K562 (cell line): ENCODE results near the gene SLC26A1. TPM values are rescaled to one million over a fixed set of nuclear protein-coding genes. Genes with fewer than 3 reads are reported as not detected.
A peak's percentile ranks its signal among the peaks of the same experiment; 100 is the strongest.

Experiments used
- ATAC-seq: fragments of 200-7000 bp; cut with Tn5 transposase; 3 replicates; pipeline ENCODE4 v1.9.1; 2020; ENCODE audit warnings: moderate library complexity
- BruUV-seq: library from RNA; stranded (reverse); fragments of 400-500 nt; replicated peaks from 2 replicates; lab custom pipeline; 2021; lab: Mats Ljungman, UMichigan
- CTCF ChIA-PET: fragments of 300-600 bp; formaldehyde crosslinking; extraction: SDS; loops from one replicate; lab custom pipeline; 2021; ENCODE audit warnings: low intra/inter-chr PET ratio; lab: Yijun Ruan, JAX
- POLR2A ChIA-PET: fragments of 300-600, 350-650 bp; sonication (Branson Sonifier 250); formaldehyde crosslinking; extraction: SDS; loops from one replicate; lab custom pipeline; 2021; ENCODE audit warnings: antibody characterized with exemption, inconsistent platforms; lab: Yijun Ruan, JAX
- DNase-seq, 4 experiments: peaks; one replicate each; pipeline versions ENCODE4 v3.0.0 to v3.0.0-alpha.2; 2011 to 2018; ENCODE audit warnings: low spot score in 3 of 4, mixed read lengths in 3 of 4; ENCODE audit errors: extremely low read depth in 1 of 4
- FAIRE-seq: peaks from 2 replicates; lab custom pipeline; 2011; peaks lifted over from hg19 to GRCh38; lab: Jason Lieb, UNC
- H2AFZ ChIP-seq: 2 replicates; pipeline ENCODE4 v1.6.0; 2011; ENCODE audit warnings: low read depth, low read length, control low read depth, inconsistent platforms
- H3K27ac ChIP-seq: fragments of 200-600 bp; 3 replicates; pipeline ENCODE4 v1.8.0; 2011; ENCODE audit warnings: low read depth, mild to moderate bottlenecking, control low read depth, inconsistent platforms, low read length, moderate library complexity, mixed read lengths; ENCODE audit errors: extremely low read depth
- H3K27me3 ChIP-seq, 2 experiments: fragments of 300-600 bp in 1 of 2; 2 replicates in 1 of 2; 3 replicates in 1 of 2; pipeline versions ENCODE4 v1.6.0 to v1.8.0; 2011; ENCODE audit warnings: inconsistent platforms in 2 of 2, low read length in 2 of 2, mild to moderate bottlenecking in 1 of 2, mixed read lengths in 1 of 2, moderate library complexity in 1 of 2; ENCODE audit not compliant: control insufficient read depth in 2 of 2, insufficient read depth in 2 of 2
- H3K36me3 ChIP-seq: fragments of 300-600 bp; 3 replicates; pipeline ENCODE4 v1.8.0; 2011; ENCODE audit warnings: mild to moderate bottlenecking, low read length, inconsistent platforms; ENCODE audit not compliant: control insufficient read depth, insufficient read depth
- H3K4me1 ChIP-seq, 2 experiments: fragments of 200-600 bp in 1 of 2; replicated peaks in 1 of 2; 2 replicates in 1 of 2; 3 replicates in 1 of 2; pipeline versions ENCODE4 v1.5.1 to v1.8.0; 2011; ENCODE audit warnings: inconsistent platforms in 2 of 2, low read length in 2 of 2, mild to moderate bottlenecking in 1 of 2, mixed read lengths in 1 of 2, moderate library complexity in 1 of 2; ENCODE audit not compliant: control insufficient read depth in 2 of 2, insufficient read depth in 2 of 2
- H3K4me2 ChIP-seq: 2 replicates; pipeline ENCODE4 v1.6.1; 2011; ENCODE audit warnings: low read length, control low read depth, inconsistent platforms, mixed read lengths; ENCODE audit not compliant: insufficient read depth
- H3K4me3 ChIP-seq: fragments of 200-600 bp; sonication (generic), shearing (Covaris generic); 2 replicates; pipeline ENCODE4 v1.5.1; 2016; ENCODE audit warnings: control low read depth, inconsistent platforms
- H3K79me2 ChIP-seq: fragments of 200-600 bp; 3 replicates; pipeline ENCODE4 v1.8.0; 2011; ENCODE audit warnings: low read length, inconsistent platforms; ENCODE audit not compliant: control insufficient read depth, insufficient read depth
- H3K9ac ChIP-seq, 2 experiments: 2 replicates each; pipeline versions ENCODE4 v1.6.0 to v1.6.1; 2011; ENCODE audit warnings: low read depth in 2 of 2, low read length in 2 of 2, control low read depth in 1 of 2, inconsistent platforms in 1 of 2, mild to moderate bottlenecking in 1 of 2, mixed read lengths in 1 of 2; ENCODE audit not compliant: insufficient read depth in 1 of 2
- H3K9me1 ChIP-seq: one replicate; pipeline ENCODE4 v1.6.0; 2011; ENCODE audit warnings: inconsistent platforms, mild to moderate bottlenecking, low read length, moderate library complexity; ENCODE audit not compliant: control insufficient read depth, insufficient read depth
- H3K9me3 ChIP-seq: replicated peaks from 2 replicates; pipeline ENCODE4 v1.5.1; 2011; ENCODE audit warnings: low read depth, low read length, inconsistent platforms; ENCODE audit not compliant: control insufficient read depth, insufficient read depth
- H4K20me1 ChIP-seq: replicated peaks from 2 replicates; pipeline ENCODE4 v1.6.1; 2011; ENCODE audit warnings: low read length, inconsistent platforms, mixed read lengths; ENCODE audit not compliant: control insufficient read depth, insufficient read depth
- BACH1 ChIP-seq: fragments of 200-800 bp; sonication (Bioruptor generic); IDR thresholded peaks from 2 replicates; pipeline ENCODE4 v1.6.1; 2016; ENCODE audit warnings: missing genetic modification characterization, missing compliant biosample characterization
- BMI1 ChIP-seq: fragments of 150-350 bp; IDR thresholded peaks from 2 replicates; pipeline ENCODE4 v1.6.1; 2014; ENCODE audit warnings: low read length
- BRD4 ChIP-seq: fragments of 200-600 bp; sonication (generic); IDR thresholded peaks from 2 replicates; pipeline ENCODE4 v1.6.1; 2017; ENCODE audit warnings: inconsistent platforms
- HDAC1 ChIP-seq, 2 experiments: fragments of 450-650 bp; IDR thresholded peaks; 2 replicates each; pipeline ENCODE4 v1.6.1; 2016 to 2017; ENCODE audit warnings: inconsistent platforms in 1 of 2, mild to moderate bottlenecking in 1 of 2, moderate library complexity in 1 of 2
- L3MBTL2 ChIP-seq: fragments of 450-650 bp; IDR thresholded peaks from 2 replicates; pipeline ENCODE4 v1.6.1; 2016; ENCODE audit warnings: mild to moderate bottlenecking, moderate library complexity
- PCBP2 ChIP-seq: fragments of 200-400 bp; formaldehyde crosslinking; IDR thresholded peaks from 2 replicates; pipeline ENCODE4 v1.6.1; 2018; ENCODE audit warnings: low read length, low read depth, mild to moderate bottlenecking, moderate library complexity; ENCODE audit not compliant: poor library complexity, severe bottlenecking
- RBM15 ChIP-seq: fragments of 200-400 bp; formaldehyde crosslinking; IDR thresholded peaks from 2 replicates; pipeline ENCODE4 v1.6.1; 2018; ENCODE audit warnings: mild to moderate bottlenecking, low read length, moderate library complexity; ENCODE audit not compliant: insufficient read depth
- RBM39 ChIP-seq: fragments of 200-400 bp; formaldehyde crosslinking; optimal IDR thresholded peaks from 2 replicates; pipeline ENCODE3; 2018; ENCODE audit warnings: low read depth, low read length
- SNIP1 ChIP-seq: fragments of 450-650 bp; IDR thresholded peaks from 2 replicates; pipeline ENCODE4 v1.7.1; 2017; ENCODE audit warnings: low read depth, mild to moderate bottlenecking
- ZFX ChIP-seq: sonication (generic); formaldehyde crosslinking; IDR thresholded peaks from 2 replicates; pipeline ENCODE4 v1.8.0; 2022; ENCODE audit warnings: mild to moderate bottlenecking, missing genetic modification reagents, moderate library complexity
- ZNF668 ChIP-seq: fragments of 250-450 bp; sonication (Bioruptor Pico); IDR thresholded peaks from 2 replicates; pipeline ENCODE4 v1.8.0; 2022; ENCODE audit warnings: mild to moderate bottlenecking, inconsistent platforms
- WGBS: fragments of 100-300 bp; shearing (Covaris generic); methylation state at CpG from one replicate; pipeline ENCODE4 v1.1.6; 2016; ENCODE audit warnings: low coverage, mixed read lengths; ENCODE audit not compliant: insufficient coverage; ENCODE audit errors: missing lambda C conversion rate; 5-methylcytosine and 5-hydroxymethylcytosine counted together
- in situ Hi-C: fragments of 300-500 bp; cut with MboI; formaldehyde crosslinking; loops from 4 replicates; pipeline ENCODE4 v1.15.0; 2018; ENCODE audit warnings: inconsistent platforms, mixed read lengths
- intact Hi-C: fragments of 100-400 bp; cut with micrococcal nuclease; formaldehyde crosslinking; loops from 2 replicates; pipeline ENCODE4 v1.14.2; 2022
- polyA plus RNA-seq, 8 experiments: library from polyadenylated mRNA; depleted of rRNA in 4 of 8; stranded (reverse) in 5 of 8; unstranded in 3 of 8; fragments of >200 nt; fragmentation: Nextera tagmentation in 2 of 8; fragmentation: Illumina TruSeq in 1 of 8; extraction: Ambion mirVana in 2 of 8; extraction: Trizol in 1 of 8; gene quantifications; 2 replicates each; pipeline versions ENCODE4 v1.2.1 to v1.2.3, GENCODE V29; 2011 to 2014; ENCODE audit warnings: inconsistent platforms in 1 of 8, missing spikeins in 1 of 8
- total RNA-seq, 7 experiments: library from RNA; depleted of rRNA in 6 of 7; stranded (reverse); fragments of >200 nt in 6 of 7; fragmentation: Illumina TruSeq in 2 of 7; extraction: Trizol in 2 of 7; gene quantifications; 2 replicates each; pipeline versions ENCODE4 v1.2.1 to v1.2.3, GENCODE V29; 2011 to 2021; ENCODE audit warnings: low replicate concordance in 1 of 7
- TF ChIP-seq, protein P1 (sequence below): fragments of 250-450 bp; sonication (Bioruptor Pico); IDR thresholded peaks from 2 replicates; pipeline ENCODE4 v1.9.0; 2021; ENCODE audit warnings: mild to moderate bottlenecking
- TF ChIP-seq, protein P2 (sequence below): IDR thresholded peaks from 2 replicates; pipeline ENCODE4 v1.6.1; 2011; ENCODE audit not compliant: insufficient read length; ENCODE audit errors: extremely low read depth
- TF ChIP-seq, protein P3 (sequence below): fragments of 450-650 bp; IDR thresholded peaks from 2 replicates; pipeline ENCODE4 v1.6.1; 2016
- TF ChIP-seq, protein P4 (sequence below), 2 experiments: IDR thresholded peaks; 2 replicates each; pipeline ENCODE4 v1.6.1; 2011; ENCODE audit warnings: borderline replicate concordance in 1 of 2, control low read depth in 1 of 2, low read depth in 1 of 2, low read length in 1 of 2, mild to moderate bottlenecking in 1 of 2, mixed read lengths in 1 of 2, moderate library complexity in 1 of 2; ENCODE audit not compliant: insufficient read depth in 1 of 2, insufficient read length in 1 of 2, poor library complexity in 1 of 2, severe bottlenecking in 1 of 2; ENCODE audit errors: extremely low read depth in 1 of 2
- TF ChIP-seq, protein P5 (sequence below): fragments of 250-450 bp; sonication (Bioruptor Pico); IDR thresholded peaks from 2 replicates; pipeline ENCODE4 v1.5.0; 2021

Gene SLC26A1
- total and polyA plus RNA-seq, 9 of the 15 experiments (the other 6 are each of a cell fraction or from before 2014, with no cell fraction given), result 0.11 to 4.2 (median 0.95) TPM

DNA sequence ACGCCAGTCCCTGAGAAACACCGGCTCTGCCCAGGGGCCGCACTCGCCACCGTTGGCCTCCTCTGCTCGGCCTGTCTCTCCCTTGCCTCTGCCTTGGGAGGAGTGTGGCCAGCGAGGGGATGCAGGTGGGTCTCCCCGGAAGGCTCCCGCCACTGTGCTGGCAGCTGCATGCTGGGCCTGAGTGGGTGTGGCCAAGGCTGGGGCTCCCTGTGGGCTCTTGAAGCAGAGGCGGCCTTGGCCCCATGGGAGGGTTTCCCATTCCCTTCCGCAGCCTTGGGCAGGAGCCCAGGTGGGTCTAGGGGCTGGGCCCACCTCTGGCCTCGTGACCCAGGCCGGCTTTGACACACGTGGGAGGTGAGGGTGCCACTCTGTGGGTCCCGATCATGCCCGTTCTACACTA is 37.4 kb upstream of the SLC26A1 start:
- Histone ChIP-seq H3K4me3 (no peak overlapping the region), H3K27me3 (0 out of 5 replicates have a peak, but pooled peaks cover 0 to 6% of the 10 kb centered on the region in 2 experiments), H3K9me1 (no peaks in the 10 kb centered on the region), H3K9ac (peak overlapping the region in 1 of 2 experiments; percentile 89; a peak in 2 of 4 replicates), H3K9me3 (no peaks in the 10 kb centered on the region; the same call in 1 of the 2 replicates), H3K4me2 (peak overlapping the region; percentile 48), H3K36me3 (peaks cover 6% of the 10 kb centered on the region; the same call in 2 of the 3 replicates), H3K27ac (no peak overlapping the region), H3K4me1 (peaks cover 3 to 90% of the 10 kb centered on the region in 2 experiments; a peak in 4 of 5 replicates), H3K79me2 (no peaks in the 10 kb centered on the region), H2AFZ (peak overlapping the region; percentile 85), H4K20me1 (no peaks in the 10 kb centered on the region)
- WGBS, result 36% methylated on average over 16 of the region's 16 CpGs
- intact Hi-C loops, result no loop called here
- ATAC-seq (peak; percentile 46), FAIRE-seq (no peak), DNase-seq (peak in 3 of 4 experiments; percentile 50 to 60 (median 57))
- POLR2A ChIA-PET, result interaction anchor here (0.6 to 1.6 kb wide), 4 partner anchors 13 to 263 kb away, joined by 3 to 6 read pairs (median 4); no protein-coding TSS in a partner anchor
- in situ Hi-C loops, result no loop called here
- CTCF ChIA-PET, result no interaction called here
- BruUV-seq, result no TSS peak
- TF ChIP-seq RBM39, result no peak
- peak; percentile 12; the same call in 1 of the 2 replicates for TF ChIP-seq L3MBTL2
- TF ChIP-seq, protein P1, sequence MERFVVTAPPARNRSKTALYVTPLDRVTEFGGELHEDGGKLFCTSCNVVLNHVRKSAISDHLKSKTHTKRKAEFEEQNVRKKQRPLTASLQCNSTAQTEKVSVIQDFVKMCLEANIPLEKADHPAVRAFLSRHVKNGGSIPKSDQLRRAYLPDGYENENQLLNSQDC, result no peak
- no peak for TF ChIP-seq HDAC1 (IDR thresholded peaks at IDR 0.05)
- TF ChIP-seq BACH1 (tag), result no peak
- TF ChIP-seq RBM15, result no peak
- TF ChIP-seq SNIP1, result no peak
- TF ChIP-seq BMI1, result no peak
- TF ChIP-seq, protein P2, sequence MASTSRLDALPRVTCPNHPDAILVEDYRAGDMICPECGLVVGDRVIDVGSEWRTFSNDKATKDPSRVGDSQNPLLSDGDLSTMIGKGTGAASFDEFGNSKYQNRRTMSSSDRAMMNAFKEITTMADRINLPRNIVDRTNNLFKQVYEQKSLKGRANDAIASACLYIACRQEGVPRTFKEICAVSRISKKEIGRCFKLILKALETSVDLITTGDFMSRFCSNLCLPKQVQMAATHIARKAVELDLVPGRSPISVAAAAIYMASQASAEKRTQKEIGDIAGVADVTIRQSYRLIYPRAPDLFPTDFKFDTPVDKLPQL, result no peak
- no peak for TF ChIP-seq PCBP2
- TF ChIP-seq ZNF668, result no peak
- TF ChIP-seq ZFX (CRISPR knock-in tag), result peak; percentile 20; the same call in 1 of the 2 replicates
- TF ChIP-seq, protein P3, sequence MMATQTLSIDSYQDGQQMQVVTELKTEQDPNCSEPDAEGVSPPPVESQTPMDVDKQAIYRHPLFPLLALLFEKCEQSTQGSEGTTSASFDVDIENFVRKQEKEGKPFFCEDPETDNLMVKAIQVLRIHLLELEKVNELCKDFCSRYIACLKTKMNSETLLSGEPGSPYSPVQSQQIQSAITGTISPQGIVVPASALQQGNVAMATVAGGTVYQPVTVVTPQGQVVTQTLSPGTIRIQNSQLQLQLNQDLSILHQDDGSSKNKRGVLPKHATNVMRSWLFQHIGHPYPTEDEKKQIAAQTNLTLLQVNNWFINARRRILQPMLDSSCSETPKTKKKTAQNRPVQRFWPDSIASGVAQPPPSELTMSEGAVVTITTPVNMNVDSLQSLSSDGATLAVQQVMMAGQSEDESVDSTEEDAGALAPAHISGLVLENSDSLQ, result no peak
- TF ChIP-seq, protein P4, sequence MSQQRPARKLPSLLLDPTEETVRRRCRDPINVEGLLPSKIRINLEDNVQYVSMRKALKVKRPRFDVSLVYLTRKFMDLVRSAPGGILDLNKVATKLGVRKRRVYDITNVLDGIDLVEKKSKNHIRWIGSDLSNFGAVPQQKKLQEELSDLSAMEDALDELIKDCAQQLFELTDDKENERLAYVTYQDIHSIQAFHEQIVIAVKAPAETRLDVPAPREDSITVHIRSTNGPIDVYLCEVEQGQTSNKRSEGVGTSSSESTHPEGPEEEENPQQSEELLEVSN (IDR thresholded peaks at IDR 0.05; ENCODE audit: borderline replicate concordance in 1 of 2, extremely low read depth in 1 of 2, insufficient read depth in 1 of 2, insufficient read length in 1 of 2, low read depth in 1 of 2, low read length in 1 of 2, poor library complexity in 1 of 2, severe bottlenecking in 1 of 2), result peak in 1 of 2 experiments; percentile 39
- no peak for TF ChIP-seq BRD4
- TF ChIP-seq, protein P5, sequence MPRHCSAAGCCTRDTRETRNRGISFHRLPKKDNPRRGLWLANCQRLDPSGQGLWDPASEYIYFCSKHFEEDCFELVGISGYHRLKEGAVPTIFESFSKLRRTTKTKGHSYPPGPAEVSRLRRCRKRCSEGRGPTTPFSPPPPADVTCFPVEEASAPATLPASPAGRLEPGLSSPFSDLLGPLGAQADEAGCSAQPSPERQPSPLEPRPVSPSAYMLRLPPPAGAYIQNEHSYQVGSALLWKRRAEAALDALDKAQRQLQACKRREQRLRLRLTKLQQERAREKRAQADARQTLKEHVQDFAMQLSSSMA (CRISPR knock-in tag), result no peak
